Measurements from ENCODE around the gene COLGALT1. TPM values are rescaled to one million over a fixed set of nuclear protein-coding genes. Genes with fewer than 3 reads are reported as not detected.

COLGALT1 gene
- total RNA-seq, 2 experiments from 2014 or later, result 49.6 to 68.6 TPM

GRCh38 chr19:17607936-17608335, 52.5 kb downstream of the COLGALT1 start:
- H3K36me3 ChIP-seq (ENCODE audit: insufficient read depth, low read length), result no peaks in the 10 kb centered on the region
- ChIA-PET POLR2A (interaction anchor here (0.6 to 0.7 kb wide), 2 partner anchors 36 to 159 kb away, joined by 3 to 5 read pairs; no protein-coding TSS in a partner anchor), CTCF (ENCODE audit: unreplicated experiment) (no interaction called here)
- peaks cover 33% of the 10 kb centered on the region for H3K4me1 ChIP-seq (ENCODE audit: insufficient read depth, low read length, poor library complexity, severe bottlenecking)
- no TSS peak for BruUV-seq (replicated peaks)
- H3K4me2 ChIP-seq (ENCODE audit: low read length), result no peak overlapping the region
- no peaks in the 10 kb centered on the region for H4K20me1 ChIP-seq (ENCODE audit: insufficient read depth, low read length)
- H3K4me3 ChIP-seq (ENCODE audit: low read depth, low read length, poor library complexity, severe bottlenecking), result no peak overlapping the region
- H3K9me3 ChIP-seq (ENCODE audit: low read length), result no peaks in the 10 kb centered on the region
- no peak overlapping the region for H2AFZ ChIP-seq (ENCODE audit: low read length)
- TF ChIP-seq CTCF (conservative IDR thresholded peaks at IDR 0.05; ENCODE audit: low read length) (no peak), EZH2phosphoT487 (IDR thresholded peaks at IDR 0.05; ENCODE audit: borderline replicate concordance, low read depth, low read length) (no peak)
- H3K27ac ChIP-seq (ENCODE audit: low read depth, low read length, poor library complexity, severe bottlenecking), result no peak overlapping the region
- no peak for DNase-seq (ENCODE audit: low spot score)
- H3K79me2 ChIP-seq (ENCODE audit: insufficient read depth, low read depth, low read length), result no peaks in the 10 kb centered on the region
- H3K9me2 ChIP-seq (ENCODE audit: insufficient read depth, low read length), result no peaks in the 10 kb centered on the region
- intact Hi-C loops (cut with micrococcal nuclease; ENCODE audit: unreplicated experiment), result loop anchor here (5.0 kb wide), 1 partner anchor 249 kb away; the partner anchor contains the start of gene RPL18A

- H3K9me3 ChIP-seq (ENCODE audit: low read length), result no peaks in the 10 kb centered on the region
- BruUV-seq (replicated peaks), result no TSS peak
- intact Hi-C loops (cut with micrococcal nuclease; ENCODE audit: unreplicated experiment), result no loop called here
- peak; percentile 81 for DNase-seq (ENCODE audit: low spot score)
- H3K27ac ChIP-seq (ENCODE audit: low read depth, low read length, poor library complexity, severe bottlenecking), result peak overlapping the region; percentile 55
- no peak overlapping the region for H3K4me3 ChIP-seq (ENCODE audit: low read depth, low read length, poor library complexity, severe bottlenecking)
- H3K79me2 ChIP-seq (ENCODE audit: insufficient read depth, low read depth, low read length), result no peaks in the 10 kb centered on the region
- TF ChIP-seq EZH2phosphoT487 (IDR thresholded peaks at IDR 0.05; ENCODE audit: borderline replicate concordance, low read depth, low read length) (no peak), CTCF (conservative IDR thresholded peaks at IDR 0.05; ENCODE audit: low read length) (no peak)
- no peaks in the 10 kb centered on the region for H3K9me2 ChIP-seq (ENCODE audit: insufficient read depth, low read length)
- H4K20me1 ChIP-seq (ENCODE audit: insufficient read depth, low read length), result no peaks in the 10 kb centered on the region
- H3K4me1 ChIP-seq (ENCODE audit: insufficient read depth, low read length, poor library complexity, severe bottlenecking), result peaks cover 30% of the 10 kb centered on the region
- peak overlapping the region; percentile 48; the same call in 1 of the 2 replicates for H3K4me2 ChIP-seq (ENCODE audit: low read length)
- ChIA-PET CTCF (ENCODE audit: unreplicated experiment) (no interaction called here), POLR2A (interaction anchor here (0.5 kb wide), 1 partner anchor 123 kb away, joined by 3 read pairs; no protein-coding TSS in a partner anchor)
- no peaks in the 10 kb centered on the region for H3K36me3 ChIP-seq (ENCODE audit: insufficient read depth, low read length)
- peak overlapping the region; percentile 91 for H2AFZ ChIP-seq (ENCODE audit: low read length)
Observed at GRCh38 chr19:17610384-17610783, 54.9 kb downstream of the COLGALT1 start.

- BruUV-seq (replicated peaks), result no TSS peak
Observed at GRCh38 chr19:17611462-17612244, 56.2 kb downstream of the COLGALT1 start.

More at GRCh38 chr19:17611462-17612244, 56.2 kb downstream of the COLGALT1 start:
- no peaks in the 10 kb centered on the region for H3K9me3 ChIP-seq (ENCODE audit: low read length)
- H3K9me2 ChIP-seq (ENCODE audit: insufficient read depth, low read length), result no peaks in the 10 kb centered on the region
- peak overlapping the region; percentile 56 for H3K4me2 ChIP-seq (ENCODE audit: low read length)
- H4K20me1 ChIP-seq (ENCODE audit: insufficient read depth, low read length), result no peaks in the 10 kb centered on the region
- H3K36me3 ChIP-seq (ENCODE audit: insufficient read depth, low read length), result no peaks in the 10 kb centered on the region
- peak overlapping the region; percentile 91; the same call in 1 of the 2 replicates for H2AFZ ChIP-seq (ENCODE audit: low read length)
- DNase-seq (ENCODE audit: low spot score), result peak; percentile 75
- no peak for TF ChIP-seq CTCF (conservative IDR thresholded peaks at IDR 0.05; ENCODE audit: low read length)
- TF ChIP-seq EZH2phosphoT487 (IDR thresholded peaks at IDR 0.05; ENCODE audit: borderline replicate concordance, low read depth, low read length), result no peak
- H3K4me1 ChIP-seq (ENCODE audit: insufficient read depth, low read length, poor library complexity, severe bottlenecking), result peaks cover 23% of the 10 kb centered on the region
- intact Hi-C loops (cut with micrococcal nuclease; ENCODE audit: unreplicated experiment), result no loop called here
- peak overlapping the region; percentile 55 for H3K27ac ChIP-seq (ENCODE audit: low read depth, low read length, poor library complexity, severe bottlenecking)
- CTCF ChIA-PET (ENCODE audit: unreplicated experiment), result no interaction called here
- no peaks in the 10 kb centered on the region for H3K79me2 ChIP-seq (ENCODE audit: insufficient read depth, low read depth, low read length)
- H3K4me3 ChIP-seq (ENCODE audit: low read depth, low read length, poor library complexity, severe bottlenecking), result peak overlapping the region; percentile 20
- POLR2A ChIA-PET, result interaction anchor here (0.6 kb wide), 1 partner anchor 188 kb away, joined by 4 read pairs; no protein-coding TSS in a partner anchor

All from OCI-LY7 (cell line).